Measurements from ENCODE around the gene NKX6-2.

The NKX6-2 gene

DNA sequence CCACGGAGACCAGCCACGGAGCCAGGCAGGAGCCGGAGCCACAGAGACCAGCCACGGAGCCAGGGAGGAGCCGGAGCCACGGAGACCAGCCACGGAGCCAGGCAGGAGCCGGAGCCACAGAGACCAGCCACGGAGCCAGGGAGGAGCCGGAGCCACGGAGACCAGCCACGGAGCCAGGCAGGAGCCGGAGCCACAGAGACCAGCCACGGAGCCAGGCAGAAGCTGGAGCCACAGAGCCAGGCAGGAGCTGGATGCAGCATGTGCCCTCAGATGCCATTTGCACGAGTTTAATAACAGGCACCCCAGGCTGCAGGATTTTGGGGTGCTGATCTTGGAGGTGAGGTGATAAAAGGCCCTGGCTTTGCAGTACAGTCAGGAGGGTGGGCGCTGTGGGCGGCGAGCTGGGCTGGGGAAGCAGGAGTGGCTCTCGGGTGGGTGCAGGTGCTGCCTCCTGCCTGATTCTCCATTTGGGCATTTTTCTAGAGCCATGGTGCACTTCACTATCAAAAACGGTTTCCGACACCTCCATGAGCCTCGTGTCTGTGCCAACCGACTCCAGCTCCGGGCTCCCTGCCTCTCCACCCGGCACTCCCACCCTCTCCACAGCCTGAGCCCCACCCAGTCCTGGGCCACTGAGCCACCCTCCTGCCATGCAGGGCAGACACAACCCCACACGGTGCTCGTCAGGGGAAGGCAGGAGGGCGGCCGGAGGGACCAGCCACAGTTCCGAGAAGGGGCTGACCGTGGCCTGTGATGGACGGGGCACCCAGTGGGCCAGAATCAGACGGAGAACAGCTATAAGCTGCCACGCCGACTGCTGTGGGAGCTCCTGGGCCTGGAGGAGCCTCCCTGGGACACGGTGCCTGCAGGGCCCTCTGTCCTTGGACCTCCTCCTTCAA, 40.8 kb upstream of the NKX6-2 start:
- TF ChIP-seq NFIC (IDR thresholded peaks at IDR 0.05) (no peak), FOXM1 (IDR thresholded peaks at IDR 0.05; ENCODE audit: borderline replicate concordance, low read depth) (no peak), EP300 (IDR thresholded peaks at IDR 0.05; ENCODE audit: borderline replicate concordance) (no peak), RAD21 (IDR thresholded peaks at IDR 0.05; ENCODE audit: low read depth) (no peak), TAF1 (IDR thresholded peaks at IDR 0.05; ENCODE audit: low read depth) (no peak)
- TF ChIP-seq, protein P1, sequence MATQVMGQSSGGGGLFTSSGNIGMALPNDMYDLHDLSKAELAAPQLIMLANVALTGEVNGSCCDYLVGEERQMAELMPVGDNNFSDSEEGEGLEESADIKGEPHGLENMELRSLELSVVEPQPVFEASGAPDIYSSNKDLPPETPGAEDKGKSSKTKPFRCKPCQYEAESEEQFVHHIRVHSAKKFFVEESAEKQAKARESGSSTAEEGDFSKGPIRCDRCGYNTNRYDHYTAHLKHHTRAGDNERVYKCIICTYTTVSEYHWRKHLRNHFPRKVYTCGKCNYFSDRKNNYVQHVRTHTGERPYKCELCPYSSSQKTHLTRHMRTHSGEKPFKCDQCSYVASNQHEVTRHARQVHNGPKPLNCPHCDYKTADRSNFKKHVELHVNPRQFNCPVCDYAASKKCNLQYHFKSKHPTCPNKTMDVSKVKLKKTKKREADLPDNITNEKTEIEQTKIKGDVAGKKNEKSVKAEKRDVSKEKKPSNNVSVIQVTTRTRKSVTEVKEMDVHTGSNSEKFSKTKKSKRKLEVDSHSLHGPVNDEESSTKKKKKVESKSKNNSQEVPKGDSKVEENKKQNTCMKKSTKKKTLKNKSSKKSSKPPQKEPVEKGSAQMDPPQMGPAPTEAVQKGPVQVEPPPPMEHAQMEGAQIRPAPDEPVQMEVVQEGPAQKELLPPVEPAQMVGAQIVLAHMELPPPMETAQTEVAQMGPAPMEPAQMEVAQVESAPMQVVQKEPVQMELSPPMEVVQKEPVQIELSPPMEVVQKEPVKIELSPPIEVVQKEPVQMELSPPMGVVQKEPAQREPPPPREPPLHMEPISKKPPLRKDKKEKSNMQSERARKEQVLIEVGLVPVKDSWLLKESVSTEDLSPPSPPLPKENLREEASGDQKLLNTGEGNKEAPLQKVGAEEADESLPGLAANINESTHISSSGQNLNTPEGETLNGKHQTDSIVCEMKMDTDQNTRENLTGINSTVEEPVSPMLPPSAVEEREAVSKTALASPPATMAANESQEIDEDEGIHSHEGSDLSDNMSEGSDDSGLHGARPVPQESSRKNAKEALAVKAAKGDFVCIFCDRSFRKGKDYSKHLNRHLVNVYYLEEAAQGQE (IDR thresholded peaks at IDR 0.05; ENCODE audit: low read depth): no peak

DNA sequence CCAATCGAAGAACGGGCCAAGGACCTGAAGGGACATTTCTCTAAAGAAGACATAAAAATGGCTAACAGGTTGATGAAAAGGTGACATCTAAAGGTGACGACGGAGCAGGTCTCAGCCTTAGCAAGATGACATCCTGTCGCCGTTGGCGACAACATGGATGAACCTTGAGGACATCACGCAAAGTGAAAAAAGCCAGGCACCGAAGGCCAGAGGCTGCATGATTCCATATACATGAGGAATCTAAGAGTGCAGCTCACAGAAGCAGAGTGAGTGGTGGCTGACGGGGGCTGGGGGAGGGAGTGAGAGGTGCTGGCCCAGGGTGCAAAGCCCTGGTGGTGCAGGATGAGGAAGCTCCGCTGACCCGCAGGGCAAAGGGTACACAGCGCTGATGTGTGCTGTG, 34.1 kb upstream of the NKX6-2 start:
- TF ChIP-seq EGR1 (IDR thresholded peaks at IDR 0.05) (no peak), FOXM1 (IDR thresholded peaks at IDR 0.05; ENCODE audit: borderline replicate concordance, low read depth) (no peak), ZBTB7A (IDR thresholded peaks at IDR 0.05; ENCODE audit: low read depth) (no peak)

GRCh38 chr10:132817701-132818211, 31.8 kb upstream of the NKX6-2 start:
- TF ChIP-seq USF1 (IDR thresholded peaks at IDR 0.05) (no peak), FOXM1 (IDR thresholded peaks at IDR 0.05; ENCODE audit: borderline replicate concordance, low read depth) (no peak), EP300 (IDR thresholded peaks at IDR 0.05; ENCODE audit: borderline replicate concordance) (no peak), TCF12 (IDR thresholded peaks at IDR 0.05; ENCODE audit: low read depth) (no peak), CREB1 (IDR thresholded peaks at IDR 0.05; ENCODE audit: low read depth) (no peak), YY1 (IDR thresholded peaks at IDR 0.05; ENCODE audit: low read depth) (no peak), EGR1 (IDR thresholded peaks at IDR 0.05) (no peak), MAX (IDR thresholded peaks at IDR 0.05) (no peak), ZBTB7A (IDR thresholded peaks at IDR 0.05; ENCODE audit: low read depth) (no peak), TEAD4 (IDR thresholded peaks at IDR 0.05) (no peak)
- TF ChIP-seq, protein P1 (IDR thresholded peaks at IDR 0.05; ENCODE audit: low read depth): no peak

- TF ChIP-seq FOXM1 (IDR thresholded peaks at IDR 0.05; ENCODE audit: borderline replicate concordance, low read depth) (no peak), RAD21 (IDR thresholded peaks at IDR 0.05; ENCODE audit: low read depth) (no peak), EGR1 (IDR thresholded peaks at IDR 0.05) (no peak), TAF1 (IDR thresholded peaks at IDR 0.05; ENCODE audit: low read depth) (no peak), EP300 (IDR thresholded peaks at IDR 0.05; ENCODE audit: borderline replicate concordance) (no peak), TEAD4 (IDR thresholded peaks at IDR 0.05) (no peak), ZBTB7A (IDR thresholded peaks at IDR 0.05; ENCODE audit: low read depth) (no peak), CEBPB (IDR thresholded peaks at IDR 0.05) (no peak), MAX (IDR thresholded peaks at IDR 0.05) (no peak), USF1 (IDR thresholded peaks at IDR 0.05) (no peak), NFIC (IDR thresholded peaks at IDR 0.05) (no peak), TCF12 (IDR thresholded peaks at IDR 0.05; ENCODE audit: low read depth) (no peak)
- TF ChIP-seq, protein P1 (IDR thresholded peaks at IDR 0.05; ENCODE audit: low read depth): no peak
These were observed 30.8 kb upstream of the NKX6-2 start for GRCh38 chr10:132816718-132817117.

Data from Ishikawa (cell line).